NK-92 treated with Interleukin-12 subunit alpha and Interleukin-12 subunit beta, amount 100 ng/mL, for 24 hours (cell line): ENCODE results near the gene MRPL21.

Experiments used
- DNase-seq: peaks from one replicate; lab custom pipeline; 2025; lab: John Stamatoyannopoulos, UW

The MRPL21 gene

GRCh38 chr11:68935066-68935465, 31.4 kb upstream of the MRPL21 start:
- DNase-seq, result no peak

GRCh38 chr11:68934666-68935065, 31.0 kb upstream of the MRPL21 start:
- no peak for DNase-seq

GRCh38 chr11:68934321-68934645, 30.7 kb upstream of the MRPL21 start:
- no peak for DNase-seq

- no peak for DNase-seq
These were observed 30.1 kb upstream of the MRPL21 start for GRCh38 chr11:68933605-68934320.

DNA sequence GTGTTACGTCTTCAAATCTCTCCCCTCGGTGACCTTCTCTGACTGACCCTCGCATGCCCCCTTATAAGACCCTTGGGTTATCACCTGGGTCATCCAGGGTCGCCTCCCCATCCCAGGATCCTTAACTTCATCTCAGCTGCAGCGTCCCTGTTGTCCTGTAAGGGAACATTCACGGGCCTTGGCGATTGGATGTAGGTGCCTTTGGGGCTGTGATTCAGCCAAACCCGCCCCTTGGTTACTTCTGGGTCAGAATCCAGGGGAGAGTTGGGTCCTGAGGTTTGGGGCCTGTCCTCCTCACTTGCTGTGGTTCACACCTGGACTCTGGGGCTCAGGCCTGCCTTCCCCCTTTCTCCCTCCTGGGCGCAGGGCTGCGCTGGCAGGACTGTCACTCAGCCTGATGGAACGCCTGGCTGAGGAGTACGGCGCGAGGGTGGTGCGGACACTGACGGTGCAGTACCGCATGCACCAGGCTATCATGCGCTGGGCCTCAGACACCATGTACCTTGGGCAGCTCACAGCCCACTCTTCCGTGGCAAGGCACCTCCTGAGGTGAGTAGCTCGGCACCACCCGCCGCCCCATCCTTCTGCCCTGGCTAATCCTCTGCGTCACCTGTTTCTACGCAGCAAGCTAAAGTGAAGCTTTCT, 29.4 kb upstream of the MRPL21 start:
- DNase-seq, result no peak

GRCh38 chr11:68932358-68932757, 28.7 kb upstream of the MRPL21 start:
- no peak for DNase-seq

GRCh38 chr11:68931911-68932310, 28.3 kb upstream of the MRPL21 start:
- DNase-seq, result no peak

- DNase-seq, result no peak
These were observed 27.6 kb upstream of the MRPL21 start for GRCh38 chr11:68930991-68931855.

GRCh38 chr11:68929706-68930570, 26.3 kb upstream of the MRPL21 start:
- no peak for DNase-seq

DNA sequence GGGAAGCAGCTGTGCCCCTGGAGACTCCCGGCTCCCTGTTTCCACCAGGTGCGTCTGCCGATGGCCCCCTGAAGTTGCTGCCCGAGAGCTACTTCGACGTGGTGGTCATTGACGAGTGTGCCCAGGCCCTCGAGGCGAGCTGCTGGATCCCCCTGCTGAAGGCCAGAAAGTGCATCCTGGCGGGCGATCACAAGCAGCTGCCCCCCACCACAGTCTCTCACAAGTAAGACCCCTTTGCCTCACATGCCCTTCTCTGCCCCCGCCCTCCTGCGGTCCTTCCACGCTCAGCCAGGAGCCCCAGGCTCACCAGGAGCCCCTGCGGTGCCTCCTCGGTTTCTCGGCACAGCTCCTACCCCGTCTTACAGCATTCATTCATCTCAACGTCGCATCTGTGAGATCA, 25.5 kb upstream of the MRPL21 start:
- no peak for DNase-seq

DNA sequence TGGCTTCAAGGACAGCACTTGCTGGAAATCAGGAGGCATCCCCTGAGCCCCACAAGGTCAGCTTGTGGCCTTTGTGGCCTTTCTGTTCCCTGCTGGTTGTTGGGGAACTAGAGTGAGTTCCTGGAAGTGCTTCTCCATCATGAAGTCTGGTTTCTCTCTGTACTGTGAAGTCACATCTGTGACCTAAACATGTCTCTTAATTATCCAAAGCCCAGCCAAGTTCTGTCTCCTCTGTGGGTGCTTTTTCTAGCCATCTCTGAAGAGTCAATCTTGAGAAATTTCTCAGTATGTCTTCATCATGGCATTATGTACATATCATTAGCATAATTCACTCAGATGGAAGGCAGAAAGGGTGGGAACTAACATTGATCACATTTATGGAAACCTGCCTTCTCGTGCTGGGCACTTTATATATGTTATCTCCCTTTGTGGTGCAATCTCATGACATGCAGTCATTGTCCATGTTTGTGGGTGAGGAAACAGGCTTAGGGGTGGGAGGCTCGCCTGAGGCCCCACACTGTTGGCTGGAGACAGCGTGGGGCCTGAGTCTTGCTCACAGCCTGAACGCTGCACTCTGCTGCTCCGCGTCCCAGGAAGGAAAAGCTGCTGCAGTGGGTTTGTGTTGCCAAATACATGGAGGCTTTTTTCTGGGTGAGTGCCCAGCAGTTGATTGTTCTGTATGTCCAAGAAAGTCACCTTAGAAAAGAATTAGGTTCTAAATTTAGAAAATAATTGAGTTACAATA, 24.7 kb upstream of the MRPL21 start:
- DNase-seq, result no peak

DNA sequence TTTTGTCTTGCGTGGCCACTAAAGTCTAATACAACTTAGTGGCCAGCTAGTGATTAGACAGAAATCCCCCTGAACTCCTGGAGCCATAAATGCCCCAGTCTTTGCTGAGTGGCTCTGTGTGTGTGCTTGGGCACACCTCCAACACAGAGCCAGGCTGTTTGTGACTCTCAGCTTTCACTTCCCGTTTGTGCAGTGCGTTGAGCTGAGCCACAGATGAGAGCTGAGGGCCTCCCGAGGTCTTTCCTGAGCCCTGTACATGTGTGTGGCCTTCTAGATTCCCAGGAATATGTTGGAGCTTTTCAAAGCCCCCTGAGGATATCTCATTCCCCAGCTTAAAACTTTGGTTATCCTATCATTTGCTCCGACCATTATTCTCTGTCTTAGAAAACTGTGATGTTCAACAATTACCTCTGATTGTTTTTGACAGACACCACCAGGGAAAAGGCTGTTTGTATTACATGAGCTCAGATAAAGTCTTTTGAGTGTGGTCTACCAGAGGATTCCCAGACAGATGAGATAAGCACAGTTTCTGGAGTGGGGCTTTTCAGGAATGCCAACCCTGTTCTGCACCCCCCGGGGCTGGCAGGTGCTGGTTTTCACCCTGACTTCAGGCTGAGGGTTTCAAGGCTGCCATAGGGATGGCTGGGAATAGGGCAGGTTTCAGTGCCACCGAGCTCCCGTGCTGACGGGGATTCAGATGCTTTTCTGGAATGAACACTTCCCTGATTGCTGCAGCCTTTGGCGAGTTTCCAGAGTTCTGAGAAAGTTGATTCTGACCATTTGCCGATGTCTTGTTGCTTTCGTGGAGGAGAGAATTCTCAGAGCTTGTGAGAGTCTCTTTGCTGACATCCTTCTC, 23.9 kb upstream of the MRPL21 start:
- DNase-seq, result no peak

GRCh38 chr11:68925611-68926010, 22.0 kb upstream of the MRPL21 start:
- no peak for DNase-seq

DNA sequence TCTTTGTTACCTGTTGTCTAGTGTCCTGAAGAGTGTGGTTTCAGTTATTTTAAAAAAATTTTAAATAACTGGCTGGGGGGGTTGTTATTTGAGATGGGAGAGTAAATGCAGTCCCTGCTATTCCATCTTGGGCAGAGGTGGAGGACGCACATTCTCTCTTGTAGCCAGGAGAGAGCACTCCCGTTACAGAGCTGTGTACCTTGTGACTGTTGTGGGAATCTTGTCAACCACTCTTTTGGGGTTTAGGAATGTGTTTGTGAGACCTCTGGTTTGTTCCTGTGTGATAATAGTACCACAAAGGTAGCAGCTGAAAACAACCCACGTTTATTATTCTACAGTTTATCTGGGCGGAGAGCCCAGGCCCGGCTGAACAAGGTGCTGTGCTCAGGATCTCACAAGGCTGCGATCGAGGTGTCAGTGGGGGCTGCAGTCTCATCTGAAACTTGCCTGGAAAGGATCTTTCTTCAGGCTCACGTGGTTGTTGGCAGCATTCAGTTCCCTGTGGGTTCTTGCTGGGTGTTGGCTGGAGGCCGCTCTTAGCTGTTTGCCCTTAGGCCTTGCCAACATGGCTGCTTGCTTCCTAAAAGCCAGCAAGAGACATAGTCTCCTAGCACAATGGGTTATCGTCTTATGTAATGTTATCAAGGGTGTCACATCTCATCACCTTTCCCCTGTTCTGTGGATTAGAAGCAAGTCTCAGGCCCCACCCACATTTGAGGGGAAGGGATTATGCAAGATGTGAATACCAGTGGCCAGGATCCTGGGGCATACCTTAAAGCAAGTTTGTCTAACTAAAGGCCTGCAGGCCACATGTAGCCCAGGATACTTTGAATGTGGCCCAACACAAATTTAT, 20.7 kb upstream of the MRPL21 start:
- DNase-seq, result no peak

DNA sequence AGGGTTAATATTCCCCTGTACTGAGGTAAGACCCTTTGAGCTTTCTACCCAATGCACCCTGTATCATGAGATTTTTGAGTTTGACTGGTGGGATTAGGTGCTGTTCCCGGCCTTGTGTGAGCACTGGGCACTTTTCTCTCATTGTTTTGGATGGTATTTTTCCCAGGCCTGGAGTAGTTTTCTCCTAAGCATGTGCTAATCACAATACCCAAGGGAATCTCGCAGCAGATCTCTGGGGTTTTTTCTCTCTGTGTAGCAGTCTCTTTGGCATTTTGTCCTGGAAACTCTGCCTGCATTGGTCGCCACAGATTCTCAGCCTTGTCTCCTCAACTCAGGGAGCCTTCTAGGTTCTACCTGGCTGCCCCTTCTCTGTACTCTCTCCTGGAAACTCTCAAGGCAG, 20.0 kb upstream of the MRPL21 start:
- DNase-seq, result no peak

GRCh38 chr11:68916439-68916838, 12.8 kb upstream of the MRPL21 start:
- no peak for DNase-seq

GRCh38 chr11:68914761-68915160, 11.1 kb upstream of the MRPL21 start:
- DNase-seq, result no peak

- no peak for DNase-seq
These were observed 9.6 kb upstream of the MRPL21 start for GRCh38 chr11:68913188-68913587.

DNA sequence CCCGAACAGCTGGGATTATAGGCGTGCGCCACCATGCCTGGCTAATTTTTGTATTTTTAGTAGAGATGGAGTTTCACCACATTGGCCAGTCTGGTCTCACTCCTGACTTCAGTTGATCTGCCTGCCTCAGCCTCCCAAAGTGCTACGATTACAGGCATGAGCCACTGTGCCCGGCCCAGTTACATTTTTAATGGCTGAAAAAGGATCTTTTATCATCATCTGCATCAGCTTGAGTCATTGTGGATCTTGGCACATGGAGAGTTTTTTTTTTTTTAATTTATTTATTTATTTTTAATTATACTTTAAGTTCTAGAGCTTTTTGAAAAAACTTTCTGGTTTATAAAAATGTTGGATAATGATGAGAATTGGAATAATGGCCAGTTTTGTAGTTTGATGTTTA, 8.6 kb upstream of the MRPL21 start:
- DNase-seq, result no peak

GRCh38 chr11:68911731-68912130, 8.1 kb upstream of the MRPL21 start:
- no peak for DNase-seq
